Measurements from ENCODE around the gene HDAC9.

DNA sequence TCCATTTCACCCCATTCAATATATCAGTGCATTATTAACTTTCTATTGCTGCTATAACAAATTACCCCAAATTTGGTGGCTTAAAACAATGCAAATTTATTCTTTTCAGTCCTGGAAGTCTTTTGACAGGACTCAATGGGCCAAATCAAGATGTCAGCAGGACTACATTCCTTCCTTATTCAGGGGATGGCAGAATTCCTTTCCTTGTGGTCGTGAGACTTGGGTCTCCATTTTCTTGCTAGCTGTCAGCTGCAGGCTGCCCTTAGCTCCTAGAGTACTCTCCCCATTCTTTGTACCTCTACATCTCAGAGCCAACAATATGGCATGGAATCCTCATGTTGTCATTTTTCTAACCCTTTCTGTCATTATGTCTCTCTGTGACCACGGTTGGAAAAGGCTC, 310.6 kb downstream of the HDAC9 start:
- TF ChIP-seq, protein P1, sequence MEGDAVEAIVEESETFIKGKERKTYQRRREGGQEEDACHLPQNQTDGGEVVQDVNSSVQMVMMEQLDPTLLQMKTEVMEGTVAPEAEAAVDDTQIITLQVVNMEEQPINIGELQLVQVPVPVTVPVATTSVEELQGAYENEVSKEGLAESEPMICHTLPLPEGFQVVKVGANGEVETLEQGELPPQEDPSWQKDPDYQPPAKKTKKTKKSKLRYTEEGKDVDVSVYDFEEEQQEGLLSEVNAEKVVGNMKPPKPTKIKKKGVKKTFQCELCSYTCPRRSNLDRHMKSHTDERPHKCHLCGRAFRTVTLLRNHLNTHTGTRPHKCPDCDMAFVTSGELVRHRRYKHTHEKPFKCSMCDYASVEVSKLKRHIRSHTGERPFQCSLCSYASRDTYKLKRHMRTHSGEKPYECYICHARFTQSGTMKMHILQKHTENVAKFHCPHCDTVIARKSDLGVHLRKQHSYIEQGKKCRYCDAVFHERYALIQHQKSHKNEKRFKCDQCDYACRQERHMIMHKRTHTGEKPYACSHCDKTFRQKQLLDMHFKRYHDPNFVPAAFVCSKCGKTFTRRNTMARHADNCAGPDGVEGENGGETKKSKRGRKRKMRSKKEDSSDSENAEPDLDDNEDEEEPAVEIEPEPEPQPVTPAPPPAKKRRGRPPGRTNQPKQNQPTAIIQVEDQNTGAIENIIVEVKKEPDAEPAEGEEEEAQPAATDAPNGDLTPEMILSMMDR (IDR thresholded peaks at IDR 0.05), result no peak
- TF ChIP-seq EP300 (IDR thresholded peaks at IDR 0.05) (no peak), POLR2A (IDR thresholded peaks at IDR 0.05; ENCODE audit: low read depth) (no peak), POLR2AphosphoS5 (IDR thresholded peaks at IDR 0.05) (no peak)
